C4-2B (cell line): ENCODE results near the gene LIX1.

Experiments
- H3K27ac ChIP-seq: fragments of 450-650 bp; 2 replicates; pipeline ENCODE4 v1.5.1; 2017
- CTCF ChIP-seq: fragments of 450-650 bp; conservative IDR thresholded peaks from 2 replicates; pipeline ENCODE4 v1.5.1; 2017; ENCODE audit warnings: mild to moderate bottlenecking
- ZFX ChIP-seq: fragments of 450-650 bp; IDR thresholded peaks from 2 replicates; pipeline ENCODE4 v1.6.1; 2017

LIX1 gene

GRCh38 chr5:97096191-97096590 lies 46.2 kb downstream of the LIX1 start:
- H3K27ac ChIP-seq, result no peak overlapping the region
- TF ChIP-seq ZFX (no peak), CTCF (no peak)

GRCh38 chr5:97095318-97095732 lies 47.1 kb downstream of the LIX1 start:
- H3K27ac ChIP-seq, result no peak overlapping the region
- TF ChIP-seq ZFX (no peak), CTCF (no peak)

GRCh38 chr5:97094579-97095317 lies 47.7 kb downstream of the LIX1 start:
- H3K27ac ChIP-seq, result no peak overlapping the region
- TF ChIP-seq CTCF, result no peak
- no peak for TF ChIP-seq ZFX

GRCh38 chr5:97093193-97093592 lies 49.2 kb downstream of the LIX1 start:
- TF ChIP-seq ZFX (no peak), CTCF (no peak)
- H3K27ac ChIP-seq, result no peak overlapping the region

GRCh38 chr5:97090944-97091343 lies 51.5 kb downstream of the LIX1 start:
- H3K27ac ChIP-seq, result no peak overlapping the region
- no peak for TF ChIP-seq ZFX
- no peak for TF ChIP-seq CTCF

- H3K27ac ChIP-seq, result no peak overlapping the region
- no peak for TF ChIP-seq ZFX
- no peak for TF ChIP-seq CTCF
Measured at GRCh38 chr5:97089149-97089801, 53.1 kb downstream of the LIX1 start.

- no peak overlapping the region for H3K27ac ChIP-seq
- TF ChIP-seq CTCF, result no peak
- no peak for TF ChIP-seq ZFX
Measured at GRCh38 chr5:97088774-97089148, 53.6 kb downstream of the LIX1 start.
